ENCODE data around the gene LINGO4. TPM values are rescaled to one million over a fixed set of nuclear protein-coding genes. Genes with fewer than 3 reads are reported as not detected.

LINGO4 gene, protein sequence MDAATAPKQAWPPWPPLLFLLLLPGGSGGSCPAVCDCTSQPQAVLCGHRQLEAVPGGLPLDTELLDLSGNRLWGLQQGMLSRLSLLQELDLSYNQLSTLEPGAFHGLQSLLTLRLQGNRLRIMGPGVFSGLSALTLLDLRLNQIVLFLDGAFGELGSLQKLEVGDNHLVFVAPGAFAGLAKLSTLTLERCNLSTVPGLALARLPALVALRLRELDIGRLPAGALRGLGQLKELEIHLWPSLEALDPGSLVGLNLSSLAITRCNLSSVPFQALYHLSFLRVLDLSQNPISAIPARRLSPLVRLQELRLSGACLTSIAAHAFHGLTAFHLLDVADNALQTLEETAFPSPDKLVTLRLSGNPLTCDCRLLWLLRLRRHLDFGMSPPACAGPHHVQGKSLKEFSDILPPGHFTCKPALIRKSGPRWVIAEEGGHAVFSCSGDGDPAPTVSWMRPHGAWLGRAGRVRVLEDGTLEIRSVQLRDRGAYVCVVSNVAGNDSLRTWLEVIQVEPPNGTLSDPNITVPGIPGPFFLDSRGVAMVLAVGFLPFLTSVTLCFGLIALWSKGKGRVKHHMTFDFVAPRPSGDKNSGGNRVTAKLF
- total RNA-seq, result not detected

DNA sequence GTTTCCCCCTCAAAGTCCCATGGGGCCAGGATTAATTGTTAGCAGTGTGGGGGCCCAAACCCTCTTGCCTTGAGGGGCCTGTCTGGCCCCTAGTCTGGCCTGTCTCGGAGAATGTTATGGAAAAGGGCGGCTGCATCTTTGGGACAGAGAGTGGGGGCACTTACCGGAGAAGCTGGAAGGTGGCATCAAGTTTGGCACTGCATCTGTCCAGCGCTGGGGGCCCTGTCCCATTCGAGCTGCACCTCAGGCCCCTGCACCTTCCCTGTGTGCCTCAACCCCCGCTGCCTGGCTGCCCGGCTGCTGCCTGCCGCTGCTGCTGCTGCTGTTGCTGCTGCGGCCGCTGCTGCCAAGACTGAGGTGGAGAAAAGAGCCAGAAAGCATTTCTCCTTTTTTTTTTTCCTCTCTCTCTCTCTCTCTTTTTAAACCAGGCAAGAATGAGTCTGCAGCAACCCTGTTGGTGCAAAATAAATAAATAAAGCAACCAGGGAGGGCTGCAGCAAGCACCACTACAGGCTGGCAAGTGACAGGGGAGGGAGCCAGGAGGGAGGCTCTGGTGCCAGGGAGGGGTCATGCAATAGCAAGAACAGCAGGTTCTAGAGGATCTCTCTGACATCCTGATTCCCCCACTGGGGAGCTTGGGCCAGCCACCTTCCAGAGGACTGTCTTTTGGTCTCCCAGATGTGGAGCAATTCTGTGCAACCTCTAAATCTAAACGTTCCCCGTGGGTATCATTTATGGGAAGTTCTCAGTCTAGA, at the start of gene LINGO4:
LINGO4 (minus strand) TSS at position 354 of the 755 bp plus-strand sequence. CDS start 2,715 bp downstream, outside the sequence.
- TF ChIP-seq, protein P1, sequence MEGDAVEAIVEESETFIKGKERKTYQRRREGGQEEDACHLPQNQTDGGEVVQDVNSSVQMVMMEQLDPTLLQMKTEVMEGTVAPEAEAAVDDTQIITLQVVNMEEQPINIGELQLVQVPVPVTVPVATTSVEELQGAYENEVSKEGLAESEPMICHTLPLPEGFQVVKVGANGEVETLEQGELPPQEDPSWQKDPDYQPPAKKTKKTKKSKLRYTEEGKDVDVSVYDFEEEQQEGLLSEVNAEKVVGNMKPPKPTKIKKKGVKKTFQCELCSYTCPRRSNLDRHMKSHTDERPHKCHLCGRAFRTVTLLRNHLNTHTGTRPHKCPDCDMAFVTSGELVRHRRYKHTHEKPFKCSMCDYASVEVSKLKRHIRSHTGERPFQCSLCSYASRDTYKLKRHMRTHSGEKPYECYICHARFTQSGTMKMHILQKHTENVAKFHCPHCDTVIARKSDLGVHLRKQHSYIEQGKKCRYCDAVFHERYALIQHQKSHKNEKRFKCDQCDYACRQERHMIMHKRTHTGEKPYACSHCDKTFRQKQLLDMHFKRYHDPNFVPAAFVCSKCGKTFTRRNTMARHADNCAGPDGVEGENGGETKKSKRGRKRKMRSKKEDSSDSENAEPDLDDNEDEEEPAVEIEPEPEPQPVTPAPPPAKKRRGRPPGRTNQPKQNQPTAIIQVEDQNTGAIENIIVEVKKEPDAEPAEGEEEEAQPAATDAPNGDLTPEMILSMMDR (IDR thresholded peaks at IDR 0.05; ENCODE audit: low read depth), result no peak

DNA sequence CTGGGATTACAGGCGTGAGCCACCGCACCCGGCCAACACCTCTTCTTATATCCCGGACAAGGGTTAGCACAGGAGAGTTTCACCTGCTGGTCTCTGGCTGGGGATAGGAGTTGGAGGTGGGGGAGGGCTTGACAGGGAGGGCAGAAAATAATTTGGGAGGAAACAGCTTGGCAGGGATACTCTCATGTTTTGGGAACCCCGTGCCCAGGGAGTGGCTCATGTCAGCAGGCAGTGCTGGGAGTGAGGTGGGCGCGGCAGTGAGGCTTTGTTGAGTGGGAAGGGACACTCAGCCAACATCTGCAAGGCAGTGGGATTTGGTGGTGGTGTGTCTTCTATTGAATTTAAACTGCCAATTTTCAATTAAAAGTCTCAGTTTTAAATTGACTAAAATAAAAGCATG, 49.4 kb upstream of the LINGO4 start:
- TF ChIP-seq, protein P1 (IDR thresholded peaks at IDR 0.05; ENCODE audit: low read depth), result no peak

DNA sequence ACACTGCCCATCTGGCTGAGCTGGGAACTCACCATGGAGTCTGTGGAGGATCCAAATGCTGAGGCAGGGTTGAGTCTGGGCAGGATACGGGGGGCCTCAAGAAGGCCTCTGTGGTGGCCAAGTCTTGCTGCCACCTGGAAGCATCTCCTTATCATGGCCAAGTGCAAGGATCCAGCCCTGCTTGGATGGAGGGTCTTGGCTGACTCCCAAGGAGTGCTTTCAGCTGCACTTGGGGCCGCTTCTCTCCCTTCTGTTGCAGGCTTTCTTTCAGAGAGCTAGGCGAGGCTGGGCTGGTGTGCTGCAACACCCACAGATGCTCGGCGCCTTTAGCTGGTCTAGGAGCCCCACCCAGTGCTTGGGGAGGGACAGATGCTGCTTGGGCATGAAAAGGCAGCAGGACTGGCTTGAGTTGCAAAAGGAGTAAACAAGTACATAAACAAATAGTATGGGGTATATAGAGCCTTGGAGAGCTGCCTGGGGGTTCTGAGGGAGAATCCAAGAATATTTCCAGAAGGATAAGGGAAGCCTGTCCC, 48.3 kb upstream of the LINGO4 start, which contains the start of gene THEM5:
THEM5 (minus strand) TSS at position 302 of the 533 bp plus-strand sequence; CDS start at position 155, 147 bp downstream.
- TF ChIP-seq, protein P1 (IDR thresholded peaks at IDR 0.05; ENCODE audit: low read depth), result no peak

DNA sequence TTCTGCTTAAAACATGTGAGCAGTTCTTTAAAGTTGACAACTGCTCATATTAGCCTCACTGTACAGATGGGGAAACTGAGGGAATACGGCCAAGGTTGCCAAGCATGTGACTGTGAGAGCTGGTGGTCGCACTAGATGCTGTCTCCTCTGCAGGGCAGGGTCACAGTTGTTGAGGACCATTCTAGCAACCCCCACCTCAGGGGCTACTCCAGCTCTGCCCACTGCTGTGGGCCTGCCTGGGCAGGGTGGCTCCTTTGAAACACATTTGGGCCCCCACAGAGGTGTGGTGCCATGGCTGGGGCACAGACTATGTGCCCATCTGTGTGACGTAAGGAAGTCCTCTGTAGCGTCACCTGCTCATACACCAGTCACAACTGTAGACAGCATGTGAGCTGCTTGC, 47.5 kb upstream of the LINGO4 start:
- TF ChIP-seq, protein P1 (IDR thresholded peaks at IDR 0.05; ENCODE audit: low read depth), result no peak

DNA sequence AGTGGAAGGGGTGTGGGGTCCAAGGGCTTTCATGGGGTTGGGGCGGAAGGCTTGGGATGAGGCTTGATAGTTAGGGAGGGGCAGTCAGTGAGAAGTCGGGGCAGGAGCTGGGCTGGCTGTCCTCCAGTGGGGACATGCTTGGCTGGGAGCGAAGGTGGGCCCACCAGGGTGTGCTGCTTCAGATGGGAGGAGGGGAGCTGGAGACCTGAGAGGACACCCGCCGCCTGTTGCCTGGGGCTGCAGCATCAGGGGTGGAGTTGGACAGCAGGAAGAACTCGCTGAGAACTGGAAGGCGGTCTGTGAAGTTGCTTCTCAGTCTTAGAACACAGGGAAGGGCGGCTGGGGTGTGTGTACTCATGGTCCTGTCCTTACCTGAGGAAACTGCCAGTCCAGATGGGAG, 46.7 kb upstream of the LINGO4 start:
- TF ChIP-seq, protein P1 (IDR thresholded peaks at IDR 0.05; ENCODE audit: low read depth), result no peak

DNA sequence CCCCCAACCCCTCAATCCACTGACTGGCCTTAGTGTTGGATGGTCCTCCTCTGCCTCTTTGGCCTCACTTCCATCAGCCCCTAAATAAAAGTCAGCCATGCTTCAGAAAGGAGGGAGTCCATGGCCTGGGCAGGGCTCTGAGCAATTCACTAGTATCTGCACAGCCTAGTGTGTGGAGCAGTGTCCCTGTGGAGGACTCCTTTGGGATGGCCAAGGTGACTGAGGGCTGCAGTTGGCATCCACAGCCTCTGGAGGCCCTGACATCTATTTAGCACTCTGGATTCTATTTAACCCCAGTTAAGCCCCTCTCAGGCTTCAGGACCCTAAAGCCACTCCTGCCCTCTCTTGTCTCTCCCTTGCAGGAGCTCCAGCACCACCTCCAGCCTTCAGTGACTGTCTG, 44.7 kb upstream of the LINGO4 start:
- TF ChIP-seq, protein P1 (IDR thresholded peaks at IDR 0.05; ENCODE audit: low read depth), result no peak
